ENCODE measurements around the gene SPATS2L.

SPATS2L gene

GRCh38 chr2:200263279-200263678 is 43.2 kb upstream of the SPATS2L start (continued):
- TF ChIP-seq ZBTB11 (tag by site-specific recombination; conservative IDR thresholded peaks at IDR 0.05; ENCODE audit: low read depth) (no peak), EGR2 (tag by site-specific recombination; IDR thresholded peaks at IDR 0.05; ENCODE audit: low read depth) (no peak), ZBTB10 (tag by site-specific recombination; IDR thresholded peaks at IDR 0.05) (no peak), GLIS2 (tag by site-specific recombination; IDR thresholded peaks at IDR 0.05) (no peak), ZNF571 (tag by site-specific recombination; IDR thresholded peaks at IDR 0.05) (no peak), ZNF514 (tag by site-specific recombination; IDR thresholded peaks at IDR 0.05) (no peak)

DNA sequence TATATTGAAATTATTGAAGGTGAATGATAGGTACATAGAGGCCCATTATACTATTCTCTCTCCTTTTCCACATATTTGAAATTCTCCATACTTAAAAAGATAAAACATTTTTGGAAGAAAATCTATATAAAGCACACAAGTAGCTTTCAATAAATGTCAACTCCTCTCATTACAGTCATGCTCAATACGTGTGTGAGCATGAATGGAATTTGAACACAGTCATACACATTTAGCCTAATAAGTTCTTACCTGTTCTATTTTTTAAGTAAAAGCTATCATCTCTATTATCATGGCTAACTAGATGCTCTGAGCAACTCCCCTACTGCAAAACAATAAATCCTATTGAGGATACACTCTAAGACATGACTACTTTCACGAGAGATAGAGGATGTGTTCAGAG is 41.9 kb upstream of the SPATS2L start:
- POLR2A ChIA-PET: no interaction called here
- no peaks in the 10 kb centered on the region for H3K9me3 ChIP-seq (ENCODE audit: control insufficient read depth, insufficient read depth, low read depth, low read length)
- TF ChIP-seq, protein P1, sequence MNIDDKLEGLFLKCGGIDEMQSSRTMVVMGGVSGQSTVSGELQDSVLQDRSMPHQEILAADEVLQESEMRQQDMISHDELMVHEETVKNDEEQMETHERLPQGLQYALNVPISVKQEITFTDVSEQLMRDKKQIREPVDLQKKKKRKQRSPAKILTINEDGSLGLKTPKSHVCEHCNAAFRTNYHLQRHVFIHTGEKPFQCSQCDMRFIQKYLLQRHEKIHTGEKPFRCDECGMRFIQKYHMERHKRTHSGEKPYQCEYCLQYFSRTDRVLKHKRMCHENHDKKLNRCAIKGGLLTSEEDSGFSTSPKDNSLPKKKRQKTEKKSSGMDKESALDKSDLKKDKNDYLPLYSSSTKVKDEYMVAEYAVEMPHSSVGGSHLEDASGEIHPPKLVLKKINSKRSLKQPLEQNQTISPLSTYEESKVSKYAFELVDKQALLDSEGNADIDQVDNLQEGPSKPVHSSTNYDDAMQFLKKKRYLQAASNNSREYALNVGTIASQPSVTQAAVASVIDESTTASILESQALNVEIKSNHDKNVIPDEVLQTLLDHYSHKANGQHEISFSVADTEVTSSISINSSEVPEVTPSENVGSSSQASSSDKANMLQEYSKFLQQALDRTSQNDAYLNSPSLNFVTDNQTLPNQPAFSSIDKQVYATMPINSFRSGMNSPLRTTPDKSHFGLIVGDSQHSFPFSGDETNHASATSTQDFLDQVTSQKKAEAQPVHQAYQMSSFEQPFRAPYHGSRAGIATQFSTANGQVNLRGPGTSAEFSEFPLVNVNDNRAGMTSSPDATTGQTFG (tag by site-specific recombination; IDR thresholded peaks at IDR 0.05; ENCODE audit: borderline replicate concordance): no peak
- no peak for TF ChIP-seq EGR2 (tag by site-specific recombination; IDR thresholded peaks at IDR 0.05; ENCODE audit: low read depth)
- TF ChIP-seq ZNF175 (tag by site-specific recombination; IDR thresholded peaks at IDR 0.05): no peak
- TF ChIP-seq ZNF202 (tag by site-specific recombination; IDR thresholded peaks at IDR 0.05; ENCODE audit: borderline replicate concordance): no peak
- TF ChIP-seq ZNF239 (tag by site-specific recombination; IDR thresholded peaks at IDR 0.05): no peak
- no peak for TF ChIP-seq ZNF140 (tag by site-specific recombination; IDR thresholded peaks at IDR 0.05)
- no peak overlapping the region for H3K27ac ChIP-seq (ENCODE audit: extremely low read depth, low read depth, low read length)
- CTCF ChIA-PET: interaction anchor here (0.8 kb wide), 1 partner anchor 216 kb away, joined by 3 read pairs; no protein-coding TSS in a partner anchor
- no peak overlapping the region for H3K4me3 ChIP-seq (ENCODE audit: low read depth, low read length)
- H3K36me3 ChIP-seq (ENCODE audit: control insufficient read depth in 2 of 2, insufficient read depth in 1 of 2, low read length in 2 of 2): no peaks in the 10 kb centered on the region
- H3K4me1 ChIP-seq (ENCODE audit: control insufficient read depth, insufficient read depth, low read length): no peaks in the 10 kb centered on the region

DNA sequence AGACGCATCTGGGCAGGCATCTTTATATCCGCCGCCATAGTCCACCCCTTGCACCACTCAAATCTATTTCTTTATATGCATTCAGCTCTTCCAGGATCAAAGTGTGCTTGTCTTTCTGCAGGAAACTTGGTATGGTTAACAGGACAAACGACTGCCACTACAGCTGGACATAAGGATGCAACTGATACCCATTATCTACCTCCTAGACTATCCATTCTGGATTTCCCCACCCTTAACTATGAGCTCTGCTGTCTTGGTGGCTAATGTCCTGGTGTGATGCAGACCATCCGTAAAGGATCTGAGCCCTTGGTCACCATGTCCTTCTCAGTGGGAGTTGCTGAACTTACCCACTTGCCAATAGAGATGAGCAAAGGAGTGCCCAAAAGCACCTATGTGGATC is 40.1 kb upstream of the SPATS2L start:
- Histone ChIP-seq H3K36me3 (ENCODE audit: control insufficient read depth in 2 of 2, insufficient read depth in 1 of 2, low read length in 2 of 2) (no peaks in the 10 kb centered on the region), H3K4me3 (ENCODE audit: low read depth, low read length) (no peak overlapping the region), H3K9me3 (ENCODE audit: control insufficient read depth, insufficient read depth, low read depth, low read length) (no peaks in the 10 kb centered on the region), H3K27ac (ENCODE audit: extremely low read depth, low read depth, low read length) (no peak overlapping the region), H3K4me1 (ENCODE audit: control insufficient read depth, insufficient read depth, low read length) (no peaks in the 10 kb centered on the region)
- POLR2A ChIA-PET: no interaction called here
- no peak for TF ChIP-seq ZBTB20 (tag by site-specific recombination; IDR thresholded peaks at IDR 0.05)
- TF ChIP-seq ZSCAN16 (tag by site-specific recombination; IDR thresholded peaks at IDR 0.05): no peak
- TF ChIP-seq ZNF426 (tag by site-specific recombination; IDR thresholded peaks at IDR 0.05): no peak
- CTCF ChIA-PET: no interaction called here

Measured in HEK293 (cell line).